ENCODE data around the gene SLC9A4. TPM values are rescaled to one million over a fixed set of nuclear protein-coding genes. Genes with fewer than 3 reads are reported as not detected.
"Not testable (repeated sequence)": the region's sequence is repeated elsewhere in the genome, so short reads cannot be mapped to it uniquely, and the experiment has no call there.

Gene SLC9A4
- total RNA-seq, 1 donor from 2014 or later: not detected

GRCh38 chr2:102558463-102558862 lies 85.4 kb downstream of the SLC9A4 start:
- no peak for TF ChIP-seq CTCF (IDR thresholded peaks at IDR 0.05)
- Histone ChIP-seq H3K27ac (no peak overlapping the region), H3K27me3 (ENCODE audit: low read depth) (no peaks in the 10 kb centered on the region), H3K4me3 (no peak overlapping the region), H3K9me3 (no peaks in the 10 kb centered on the region), H3K36me3 (no peaks in the 10 kb centered on the region), H3K4me1 (no peaks in the 10 kb centered on the region)
- DNase-seq (no peak), ATAC-seq (no peak)
- intact Hi-C loops (cut with DNase I): no loop called here

GRCh38 chr2:102562542-102562941 lies 89.5 kb downstream of the SLC9A4 start:
- H3K27ac ChIP-seq; DNase-seq; H3K9me3 ChIP-seq; H3K36me3 ChIP-seq; H3K4me3 ChIP-seq; H3K27me3 ChIP-seq (ENCODE audit: low read depth); intact Hi-C loops (cut with DNase I); H3K4me1 ChIP-seq; ATAC-seq: not testable (repeated sequence)

GRCh38 chr2:102575888-102576287 lies 102.9 kb downstream of the SLC9A4 start:
- H3K4me3 ChIP-seq: no peak overlapping the region
- H3K36me3 ChIP-seq: no peaks in the 10 kb centered on the region
- no peak for DNase-seq
- H3K9me3 ChIP-seq: no peaks in the 10 kb centered on the region
- ATAC-seq: no peak
- H3K27me3 ChIP-seq (ENCODE audit: low read depth): no peaks in the 10 kb centered on the region
- no peak for TF ChIP-seq CTCF (IDR thresholded peaks at IDR 0.05)
- intact Hi-C loops (cut with DNase I): no loop called here
- H3K27ac ChIP-seq: no peak overlapping the region
- no peaks in the 10 kb centered on the region for H3K4me1 ChIP-seq

GRCh38 chr2:102578376-102578775 lies 105.3 kb downstream of the SLC9A4 start:
- ATAC-seq: no peak
- no peak for DNase-seq
- Histone ChIP-seq H3K27me3 (ENCODE audit: low read depth) (no peaks in the 10 kb centered on the region), H3K27ac (no peak overlapping the region), H3K36me3 (no peaks in the 10 kb centered on the region), H3K4me3 (no peak overlapping the region), H3K4me1 (no peaks in the 10 kb centered on the region), H3K9me3 (no peaks in the 10 kb centered on the region)
- intact Hi-C loops (cut with DNase I): no loop called here
- no peak for TF ChIP-seq CTCF (IDR thresholded peaks at IDR 0.05)

GRCh38 chr2:102581911-102582310 lies 108.9 kb downstream of the SLC9A4 start:
- no peak for TF ChIP-seq CTCF (IDR thresholded peaks at IDR 0.05)
- Histone ChIP-seq H3K4me3 (no peak overlapping the region), H3K36me3 (no peaks in the 10 kb centered on the region), H3K27me3 (ENCODE audit: low read depth) (no peaks in the 10 kb centered on the region), H3K4me1 (no peaks in the 10 kb centered on the region), H3K9me3 (no peaks in the 10 kb centered on the region), H3K27ac (no peak overlapping the region)
- ATAC-seq: peak in 1 of 2 donors; percentile 52
- intact Hi-C loops (cut with DNase I): no loop called here
- no peak for DNase-seq

- ATAC-seq (no peak), DNase-seq (no peak)
- no peaks in the 10 kb centered on the region for H3K27me3 ChIP-seq (ENCODE audit: low read depth)
- H3K9me3 ChIP-seq: no peaks in the 10 kb centered on the region
- H3K4me3 ChIP-seq: no peak overlapping the region
- intact Hi-C loops (cut with DNase I): no loop called here
- no peaks in the 10 kb centered on the region for H3K4me1 ChIP-seq
- no peak overlapping the region for H3K27ac ChIP-seq
- H3K36me3 ChIP-seq: no peaks in the 10 kb centered on the region
- no peak for TF ChIP-seq CTCF (IDR thresholded peaks at IDR 0.05)
These were observed 109.8 kb downstream of the SLC9A4 start for GRCh38 chr2:102582845-102583244.

Small RNA genes lying within 50 kb of the gene (microRNA-seq; reads per million reads assigned to microRNA genes)
- gene MIR4772 (ENCODE audit: borderline number of aligned reads): 3.5 reads per million

Other genes with a start within 250 kb of the SLC9A4 start
- gene IL1RL1, start 161.7 kb upstream of the SLC9A4 start, total RNA-seq: 69.6 TPM
- gene IL18R1, start 117.4 kb upstream of the SLC9A4 start, total RNA-seq: 27.5 TPM
- gene IL18RAP, start 50.1 kb upstream of the SLC9A4 start, total RNA-seq: 6.8 TPM
- gene SLC9A2, start 146.3 kb downstream of the SLC9A4 start, total RNA-seq: 0.35 TPM